NOMO-1 (cell line): ENCODE measurements around the gene CALU.

Experiments used
- DNase-seq, 2 experiments: peaks; one replicate each; lab custom pipeline; 2025; ENCODE audit not compliant: unreplicated experiment in 2 of 2; lab: John Stamatoyannopoulos, UW

CALU gene

GRCh38 chr7:128744366-128744905 lies 5.3 kb downstream of the CALU start:
- DNase-seq = no peak

GRCh38 chr7:128745706-128746105 lies 6.5 kb downstream of the CALU start:
- DNase-seq = no peak

- no peak for DNase-seq
Observed at GRCh38 chr7:128747327-128748079, 8.3 kb downstream of the CALU start.

- DNase-seq = no peak
Observed at GRCh38 chr7:128752251-128752650, 13.1 kb downstream of the CALU start.

GRCh38 chr7:128755075-128755818 lies 16.1 kb downstream of the CALU start:
- no peak for DNase-seq

- no peak for DNase-seq
Observed at GRCh38 chr7:128755819-128756476, 16.8 kb downstream of the CALU start.

GRCh38 chr7:128757203-128757602 lies 18.0 kb downstream of the CALU start:
- no peak for DNase-seq

- DNase-seq = no peak
Observed at GRCh38 chr7:128758553-128758952, 19.4 kb downstream of the CALU start.

GRCh38 chr7:128759242-128759641 lies 20.1 kb downstream of the CALU start:
- no peak for DNase-seq

- DNase-seq = no peak
Observed at GRCh38 chr7:128763541-128763940, 24.4 kb downstream of the CALU start.

- DNase-seq = no peak
Observed at GRCh38 chr7:128767475-128768110, 28.4 kb downstream of the CALU start.

- no peak for DNase-seq
Observed at GRCh38 chr7:128770233-128770632, 31.1 kb downstream of the CALU start.

- no peak for DNase-seq
Observed at GRCh38 chr7:128773604-128774003, 34.4 kb downstream of the CALU start.

- no peak for DNase-seq
Observed at GRCh38 chr7:128774029-128774689, 35.0 kb downstream of the CALU start.

- no peak for DNase-seq
Observed at GRCh38 chr7:128774921-128775320, 35.8 kb downstream of the CALU start.

GRCh38 chr7:128775744-128776474 lies 36.8 kb downstream of the CALU start, which contains the start of gene OPN1SW:
Gene OPN1SW, minus strand, starts transcription at chr7:128775794. Its CDS starts 13 bp downstream, at chr7:128775781.
- no peak for DNase-seq

GRCh38 chr7:128777156-128778123 lies 38.3 kb downstream of the CALU start:
- DNase-seq = no peak

GRCh38 chr7:128778946-128779345 lies 39.8 kb downstream of the CALU start:
- DNase-seq = no peak
